CD1c-positive myeloid dendritic cell (primary cell): ENCODE results near the gene BTBD10.

Source experiments
- DNase-seq: peaks from one replicate; pipeline ENCODE4 v3.0.0-alpha.2; 2016; ENCODE audit errors: extremely low spot score

Gene BTBD10

GRCh38 chr11:13462901-13463778, at the start of gene BTBD10:
TSS of gene BTBD10 (minus strand) at chr11:13463222. CDS start at chr11:13445124, 18,098 bp downstream.
- peak; percentile 99 for DNase-seq

DNA sequence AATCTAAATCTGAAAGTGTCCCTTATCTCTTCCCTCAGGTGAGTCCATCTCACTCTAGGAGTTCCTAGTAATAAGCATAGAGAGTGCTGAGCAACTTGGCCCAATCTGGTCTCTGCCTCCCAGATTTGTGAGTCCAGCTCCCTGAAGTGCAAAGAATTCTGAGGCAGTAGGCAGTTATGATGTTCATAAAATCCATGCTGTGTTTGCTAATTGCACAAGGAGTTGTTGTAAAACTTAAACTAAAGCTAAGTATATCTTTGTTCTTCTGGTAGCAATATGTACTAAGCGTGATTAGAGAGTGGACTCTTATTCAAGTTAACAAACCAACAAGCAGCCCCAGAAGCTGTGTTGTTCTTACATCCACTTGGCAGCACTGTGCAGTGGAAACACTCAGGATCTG, 40.4 kb upstream of the BTBD10 start:
- no peak for DNase-seq

- DNase-seq: no peak
Observed at GRCh38 chr11:13502492-13502891, 39.5 kb upstream of the BTBD10 start.

- DNase-seq: no peak
Observed at GRCh38 chr11:13495929-13496328, 32.9 kb upstream of the BTBD10 start, which contains the start of gene PTH. TSS of gene PTH (minus strand) at chr11:13495997. CDS start at chr11:13492855, 3,142 bp downstream.

DNA sequence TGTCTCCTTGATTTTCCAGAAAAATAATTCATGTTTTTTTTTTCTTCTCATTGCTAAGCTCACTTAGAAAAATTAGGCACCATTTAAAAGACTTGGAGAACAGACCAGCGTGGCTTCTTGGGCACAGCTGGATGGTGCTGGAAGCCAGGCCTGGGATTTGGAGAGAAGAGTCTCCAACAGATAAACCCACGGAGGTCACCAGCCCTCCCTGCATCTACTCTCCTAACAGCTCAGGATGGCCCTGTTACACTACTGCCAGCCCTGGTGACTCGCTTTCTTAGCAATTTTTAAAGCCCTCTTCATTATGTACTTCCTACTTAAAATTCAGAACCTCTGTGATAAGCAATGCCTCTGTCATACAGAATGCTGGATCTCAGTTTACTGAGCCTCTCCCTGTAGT, 31.0 kb upstream of the BTBD10 start:
- DNase-seq: no peak

GRCh38 chr11:13487661-13488030, 24.6 kb upstream of the BTBD10 start:
- no peak for DNase-seq

GRCh38 chr11:13486926-13487660, 24.1 kb upstream of the BTBD10 start:
- peak; percentile 55 for DNase-seq

DNA sequence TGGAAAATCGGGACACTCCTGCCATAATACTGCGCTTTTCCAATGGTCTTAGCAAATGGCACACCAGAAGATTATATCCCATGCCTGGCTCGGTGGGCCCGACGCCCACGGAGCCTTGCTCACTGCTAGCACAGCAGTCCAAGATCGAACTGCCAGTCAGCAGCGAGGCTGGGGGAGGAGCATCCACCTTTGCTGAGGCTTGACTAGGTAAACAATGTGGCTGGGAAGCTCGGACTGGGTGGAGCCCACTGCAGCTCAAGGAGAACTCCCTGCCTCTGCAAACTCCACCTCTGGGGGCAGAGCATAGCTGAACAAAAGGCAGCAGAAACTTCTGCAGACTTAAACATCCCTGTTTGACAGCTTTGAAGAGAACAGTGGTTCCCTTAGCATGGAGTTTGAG, 17.2 kb upstream of the BTBD10 start:
- DNase-seq: no peak

- no peak for DNase-seq
Observed at GRCh38 chr11:13479688-13480087, 16.7 kb upstream of the BTBD10 start.

DNA sequence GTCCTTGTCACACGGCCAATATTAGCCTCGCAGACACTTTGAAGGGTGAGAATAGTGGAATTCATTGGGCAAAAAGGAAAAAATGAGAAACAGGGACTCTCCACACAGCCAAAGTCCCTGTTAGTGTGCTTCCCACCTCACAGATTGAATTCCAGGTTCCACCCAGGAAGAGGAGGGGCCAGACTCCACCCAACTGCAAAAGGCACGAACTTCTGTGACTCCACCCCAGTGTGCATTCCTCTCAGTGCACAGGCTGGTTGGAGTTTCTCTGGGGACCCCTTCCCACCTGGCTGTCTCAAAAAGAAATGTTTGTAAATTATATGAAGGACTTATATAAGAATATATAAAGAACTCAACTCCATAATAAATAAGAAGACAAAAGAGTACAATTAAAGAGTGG, 12.1 kb upstream of the BTBD10 start:
- DNase-seq: no peak

GRCh38 chr11:13473013-13473722, 10.1 kb upstream of the BTBD10 start:
- no peak for DNase-seq

GRCh38 chr11:13468750-13469149, 5.7 kb upstream of the BTBD10 start:
- DNase-seq: no peak

- peak; percentile 40 for DNase-seq
Observed at GRCh38 chr11:13465909-13466371, 2.9 kb upstream of the BTBD10 start.

- peak; percentile 32 for DNase-seq
Observed at GRCh38 chr11:13463779-13464290, 813 bp upstream of the BTBD10 start.

GRCh38 chr11:13462311-13462900, 616 bp downstream of the BTBD10 start:
- DNase-seq: peak; percentile 67

DNA sequence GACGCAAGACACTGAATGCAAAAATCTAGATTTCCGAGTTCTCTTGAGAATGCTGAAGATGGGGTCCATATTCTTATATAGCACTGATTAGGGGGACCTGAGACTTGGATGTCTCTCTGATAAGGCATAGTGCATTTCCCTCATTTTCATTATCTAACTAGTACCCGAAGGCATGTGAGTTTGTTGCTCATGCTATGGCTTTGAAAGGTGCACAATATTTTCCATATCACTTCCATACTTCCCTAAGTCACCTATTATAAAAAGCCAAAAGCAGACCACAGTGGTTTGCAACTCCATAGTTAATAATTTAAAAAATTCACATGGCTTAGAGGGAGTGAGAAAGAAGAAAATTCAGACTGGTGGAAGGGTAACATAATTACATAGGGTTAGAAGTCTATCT, 1.7 kb downstream of the BTBD10 start:
- no peak for DNase-seq

- DNase-seq: no peak
Observed at GRCh38 chr11:13450832-13451397, 12.1 kb downstream of the BTBD10 start.

GRCh38 chr11:13449522-13449921, 13.5 kb downstream of the BTBD10 start:
- DNase-seq: no peak

DNA sequence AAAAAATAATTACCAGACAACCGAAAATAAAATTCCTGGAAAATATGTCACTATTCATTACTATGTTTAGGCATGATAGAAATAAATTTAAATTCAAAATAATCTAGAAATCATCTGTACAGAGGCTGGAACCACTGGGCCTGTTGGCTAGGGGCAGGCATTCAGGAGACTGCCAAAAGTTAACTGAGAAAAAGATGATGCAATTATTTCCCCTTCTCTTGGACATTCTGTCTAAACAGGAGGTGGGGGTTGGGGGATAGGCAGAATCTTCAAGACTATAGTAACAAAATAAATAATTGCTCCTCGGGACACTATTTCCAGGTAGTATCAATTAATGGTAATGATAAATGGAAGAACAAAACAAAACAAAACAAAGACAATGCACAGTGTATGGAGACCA, 14.1 kb downstream of the BTBD10 start:
- peak; percentile 56 for DNase-seq

DNA sequence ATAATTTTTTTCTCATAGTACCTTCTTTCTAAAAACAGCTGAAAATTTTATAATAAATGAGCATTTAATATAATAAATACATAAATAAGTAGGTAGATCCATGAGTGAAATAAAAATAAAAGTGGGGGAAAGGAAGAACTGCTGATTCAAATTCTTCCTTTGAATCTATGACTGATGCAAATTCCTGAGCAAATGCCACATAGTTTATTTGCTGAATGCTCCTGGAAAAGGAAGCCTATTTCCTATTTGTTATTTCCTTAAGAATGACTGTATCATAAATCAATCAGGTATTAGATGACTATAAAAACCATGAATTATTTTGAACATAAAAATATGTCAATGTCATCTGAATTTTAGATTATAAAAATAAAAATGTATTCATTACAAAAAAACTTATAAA, 16.6 kb downstream of the BTBD10 start:
- DNase-seq: no peak

GRCh38 chr11:13445588-13445987, 17.4 kb downstream of the BTBD10 start:
- DNase-seq: no peak
